H9 (cell line): ENCODE results near the gene APOBR. TPM values are rescaled to one million over a fixed set of nuclear protein-coding genes. Genes with fewer than 3 reads are reported as not detected.

Experiments used
- DNase-seq: peaks from one replicate; pipeline ENCODE4 v3.0.0-alpha.2; 2017
- H2AFZ ChIP-seq: one replicate; pipeline ENCODE4 v1.6.1; 2013; ENCODE audit warnings: mild to moderate bottlenecking, low read length, control low read depth, moderate library complexity
- H2AK5ac ChIP-seq: 2 replicates; pipeline ENCODE4 v1.6.1; 2013; ENCODE audit warnings: low read length, control low read depth, mixed read lengths; ENCODE audit not compliant: insufficient read length
- H2BK120ac ChIP-seq: one replicate; pipeline ENCODE4 v1.6.1; 2013; ENCODE audit warnings: low read depth, mild to moderate bottlenecking, low read length, control low read depth, inconsistent platforms; ENCODE audit not compliant: poor library complexity, severe bottlenecking
- H2BK12ac ChIP-seq: 2 replicates; pipeline ENCODE4 v1.6.1; 2013; ENCODE audit warnings: low read length, control low read depth, mixed read lengths, low read depth; ENCODE audit not compliant: insufficient read length
- H2BK15ac ChIP-seq: 2 replicates; pipeline ENCODE4 v1.6.1; 2013; ENCODE audit warnings: low read depth, low read length, control low read depth
- H2BK20ac ChIP-seq: one replicate; pipeline ENCODE4 v1.6.1; 2013; ENCODE audit warnings: low read depth, mild to moderate bottlenecking, low read length, control low read depth, inconsistent platforms; ENCODE audit not compliant: poor library complexity, severe bottlenecking
- H2BK5ac ChIP-seq: 2 replicates; pipeline ENCODE4 v1.6.1; 2013; ENCODE audit warnings: low read length, control low read depth, mixed read lengths; ENCODE audit not compliant: insufficient read length
- H3K14ac ChIP-seq: 2 replicates; pipeline ENCODE4 v1.6.1; 2013; ENCODE audit warnings: low read length, control low read depth; ENCODE audit not compliant: insufficient read depth
- H3K18ac ChIP-seq: 2 replicates; pipeline ENCODE4 v1.6.1; 2013; ENCODE audit warnings: low read depth, mild to moderate bottlenecking, mixed read lengths, low read length, control low read depth; ENCODE audit not compliant: insufficient read length
- H3K23ac ChIP-seq: 2 replicates; pipeline ENCODE4 v1.6.1; 2013; ENCODE audit warnings: low read length, control low read depth, mixed read lengths, low read depth; ENCODE audit not compliant: insufficient read length
- H3K23me2 ChIP-seq: 2 replicates; pipeline ENCODE4 v1.6.1; 2013; ENCODE audit warnings: low read depth, mild to moderate bottlenecking, mixed read lengths, low read length, control low read depth; ENCODE audit not compliant: insufficient read length, poor library complexity, severe bottlenecking
- H3K27ac ChIP-seq: 2 replicates; pipeline ENCODE4 v1.5.1; 2013; ENCODE audit warnings: low read length, control low read depth, mixed read lengths, low read depth; ENCODE audit not compliant: insufficient read length
- H3K27me3 ChIP-seq: 2 replicates; pipeline ENCODE4 v1.6.1; 2013; ENCODE audit warnings: low read length, control low read depth, inconsistent platforms; ENCODE audit not compliant: insufficient read depth
- H3K4ac ChIP-seq: 2 replicates; pipeline ENCODE4 v1.6.1; 2013; ENCODE audit warnings: low read depth, mild to moderate bottlenecking, control low read depth, inconsistent platforms, low read length, moderate library complexity
- H3K4me1 ChIP-seq: 2 replicates; pipeline ENCODE4 v1.6.1; 2013; ENCODE audit warnings: low read length, control low read depth, inconsistent platforms; ENCODE audit not compliant: insufficient read depth
- H3K4me2 ChIP-seq: 2 replicates; pipeline ENCODE4 v1.6.1; 2013; ENCODE audit warnings: low read length, control low read depth, mixed read lengths; ENCODE audit not compliant: insufficient read length, insufficient read depth
- H3K56ac ChIP-seq: 2 replicates; pipeline ENCODE4 v1.6.1; 2013; ENCODE audit warnings: low read depth, mild to moderate bottlenecking, mixed read lengths, low read length, control low read depth; ENCODE audit not compliant: insufficient read length
- H3K79me1 ChIP-seq: 2 replicates; pipeline ENCODE4 v1.6.1; 2013; ENCODE audit warnings: low read depth, mild to moderate bottlenecking, moderate library complexity, low read length, control low read depth, inconsistent platforms; ENCODE audit not compliant: insufficient read depth, poor library complexity, severe bottlenecking
- H3K79me2 ChIP-seq: 2 replicates; pipeline ENCODE4 v1.6.1; 2013; ENCODE audit warnings: low read length, control low read depth, inconsistent platforms; ENCODE audit not compliant: insufficient read depth
- H3K9ac ChIP-seq: 2 replicates; pipeline ENCODE4 v1.6.1; 2013; ENCODE audit warnings: low read length, control low read depth, mixed read lengths; ENCODE audit not compliant: insufficient read length; ENCODE audit errors: extremely low read depth
- H3K9me3 ChIP-seq: one replicate; pipeline ENCODE4 v1.6.1; 2013; ENCODE audit warnings: low read depth, low read length, inconsistent platforms; ENCODE audit not compliant: control insufficient read depth
- H3T11ph ChIP-seq: one replicate; pipeline ENCODE4 v1.6.1; 2013; ENCODE audit warnings: mild to moderate bottlenecking, low read length, control low read depth, inconsistent platforms
- H4K20me1 ChIP-seq: one replicate; pipeline ENCODE4 v1.6.1; 2013; ENCODE audit not compliant: control insufficient read depth, insufficient read length, insufficient read depth
- H4K5ac ChIP-seq: 2 replicates; pipeline ENCODE4 v1.6.1; 2013; ENCODE audit warnings: low read depth, mild to moderate bottlenecking, mixed read lengths, low read length, control low read depth; ENCODE audit not compliant: insufficient read length
- H4K8ac ChIP-seq: replicated peaks from 2 replicates; pipeline ENCODE4 v1.6.1; 2013; ENCODE audit warnings: low read length, control low read depth, mixed read lengths, low read depth; ENCODE audit not compliant: insufficient read length
- H4K91ac ChIP-seq: 2 replicates; pipeline ENCODE4 v1.6.1; 2013; ENCODE audit warnings: low read depth, mild to moderate bottlenecking, moderate library complexity, mixed read lengths, low read length, control low read depth; ENCODE audit not compliant: insufficient read length
- H3K27ac Mint-ChIP-seq, 3 experiments: 2 replicates in 2 of 3; 3 replicates in 1 of 3; pipeline ENCODE4 v1.8.0; 2020 to 2021; ENCODE audit warnings: mixed read lengths in 3 of 3, mild to moderate bottlenecking in 1 of 3, moderate library complexity in 1 of 3
- H3K27me3 Mint-ChIP-seq: 2 replicates; pipeline ENCODE4 v1.8.0; 2021; ENCODE audit warnings: low read depth, mild to moderate bottlenecking, moderate library complexity, mixed read lengths
- H3K36me3 Mint-ChIP-seq, 3 experiments: 2 replicates in 2 of 3; 3 replicates in 1 of 3; pipeline ENCODE4 v1.8.0; 2020 to 2021; ENCODE audit warnings: low read depth in 3 of 3, mixed read lengths in 3 of 3; ENCODE audit not compliant: insufficient read depth in 1 of 3
- H3K4me1 Mint-ChIP-seq, 2 experiments: 2 replicates each; pipeline ENCODE4 v1.8.0; 2020; ENCODE audit warnings: mixed read lengths in 2 of 2
- H3K4me3 Mint-ChIP-seq, 2 experiments: 2 replicates in 1 of 2; 3 replicates in 1 of 2; pipeline ENCODE4 v1.8.0; 2020 to 2021; ENCODE audit warnings: mild to moderate bottlenecking in 2 of 2, mixed read lengths in 2 of 2, moderate library complexity in 1 of 2
- H3K9me3 Mint-ChIP-seq, 2 experiments: 2 replicates in 1 of 2; 3 replicates in 1 of 2; pipeline ENCODE4 v1.8.0; 2020; ENCODE audit warnings: mild to moderate bottlenecking in 2 of 2, mixed read lengths in 2 of 2, moderate library complexity in 1 of 2
- CTCF ChIP-seq: fragments of 200-600 bp; sonication (generic); conservative IDR thresholded peaks from 3 replicates; pipeline ENCODE4 v1.8.0; 2021; ENCODE audit warnings: antibody characterized with exemption, mild to moderate bottlenecking
- WGBS: extraction: QIAGEN DNeasy Blood & Tissue Kit; methylation state at CpG from one replicate; pipeline ENCODE4 v1.1.7; 2013; ENCODE audit warnings: missing lambda C conversion rate, low lambda C conversion rate, mixed read lengths; ENCODE audit not compliant: insufficient read length; ENCODE audit errors: extremely low coverage; 5-methylcytosine and 5-hydroxymethylcytosine counted together
- total RNA-seq: library from RNA; stranded (reverse); gene quantifications from 2 replicates; pipeline ENCODE4 v1.2.1, GENCODE V29; 2021

APOBR gene
- total RNA-seq, 1 experiment from 2014 or later = not detected

GRCh38 chr16:28498666-28499381 lies 4.4 kb downstream of the APOBR start:
- Mint-ChIP-seq H3K27me3 (peaks cover 19% of the 10 kb centered on the region), H3K36me3 (no peaks in the 10 kb centered on the region), H3K4me3 (no peak overlapping the region), H3K27ac (no peak overlapping the region), H3K9me3 (no peaks in the 10 kb centered on the region), H3K4me1 (0 out of 4 replicates have a peak, but pooled peaks cover 0 to 2% of the 10 kb centered on the region in 2 experiments)
- H2BK12ac ChIP-seq = no peak overlapping the region
- no peaks in the 10 kb centered on the region for H3K79me1 ChIP-seq
- no peak for TF ChIP-seq CTCF
- WGBS = no CpG with 5 or more reads among the region's 15 CpGs
- no peak overlapping the region for H3K4ac ChIP-seq
- no peak overlapping the region for H2BK120ac ChIP-seq
- no peak overlapping the region for H3K9ac ChIP-seq
- no peak overlapping the region for H4K91ac ChIP-seq
- no peak for DNase-seq
- H3K4me1 ChIP-seq = no peaks in the 10 kb centered on the region
- H3K23me2 ChIP-seq = no peaks in the 10 kb centered on the region
- no peak overlapping the region for H3T11ph ChIP-seq
- H3K23ac ChIP-seq = no peak overlapping the region
- H4K8ac ChIP-seq = no peak overlapping the region
- no peak overlapping the region for H2BK5ac ChIP-seq
- H3K4me2 ChIP-seq = no peak overlapping the region
- H3K14ac ChIP-seq = no peak overlapping the region; the same call in 1 of the 2 replicates
- H3K9me3 ChIP-seq = no peaks in the 10 kb centered on the region
- no peak overlapping the region for H2AFZ ChIP-seq
- no peak overlapping the region for H2BK15ac ChIP-seq
- no peak overlapping the region for H4K5ac ChIP-seq
- H3K27me3 ChIP-seq = no peaks in the 10 kb centered on the region
- peaks cover 3% of the 10 kb centered on the region for H4K20me1 ChIP-seq
- no peak overlapping the region for H3K56ac ChIP-seq
- no peak overlapping the region for H3K18ac ChIP-seq
- H3K79me2 ChIP-seq = no peaks in the 10 kb centered on the region
- H3K27ac ChIP-seq = no peak overlapping the region
- H2BK20ac ChIP-seq = no peak overlapping the region
- H2AK5ac ChIP-seq = no peak overlapping the region
